Hepatocyte (in vitro differentiated cells): Measurements from ENCODE around the gene TPD52L2.

Experiments used
- EZH2 ChIP-seq: fragments of 200-600 bp; sonication (generic); IDR thresholded peaks from 2 replicates; pipeline ENCODE4 v1.6.1; 2016; ENCODE audit warnings: antibody characterized with exemption, mild to moderate bottlenecking, borderline replicate concordance
- TF ChIP-seq, protein P1 (sequence below): fragments of 200-600 bp; sonication (generic); IDR thresholded peaks from 2 replicates; pipeline ENCODE4 v1.5.1; 2016; ENCODE audit warnings: antibody characterized with exemption, mild to moderate bottlenecking; ENCODE audit not compliant: poor library complexity

DNA sequence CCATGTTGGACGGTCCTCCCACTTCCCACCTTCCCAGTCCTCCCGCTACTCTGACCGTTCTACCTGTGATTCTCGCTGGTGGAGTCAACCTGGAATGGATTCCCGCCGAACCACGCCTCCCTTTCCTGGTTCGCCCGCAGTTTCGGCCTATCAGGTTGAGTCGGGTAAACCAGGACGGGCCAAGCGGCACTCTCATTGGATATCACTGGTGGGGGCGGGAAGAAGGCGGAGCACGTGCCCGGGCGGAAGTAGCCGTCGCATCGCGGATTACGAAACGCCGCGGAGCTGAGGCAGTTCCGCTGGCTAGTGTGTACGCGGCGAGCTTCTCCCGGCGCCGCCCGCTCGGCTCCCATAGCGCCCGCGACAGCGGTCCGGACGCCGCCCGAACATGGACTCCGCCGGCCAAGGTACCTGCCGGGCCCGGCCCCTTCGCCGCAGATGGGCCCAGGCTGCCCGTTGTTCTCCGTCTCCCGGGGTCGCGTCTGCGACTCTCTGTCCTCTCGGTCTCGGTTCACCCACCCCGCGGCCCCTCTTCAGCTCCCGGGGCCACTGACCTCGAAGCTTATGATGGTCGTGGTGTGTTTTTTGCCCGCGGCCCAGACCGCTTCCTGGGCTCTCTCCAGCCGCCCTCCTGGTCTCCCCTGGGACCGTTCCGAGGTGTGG lies at the start of gene TPD52L2:
- TF ChIP-seq EZH2, result no peak
- TF ChIP-seq, protein P1, sequence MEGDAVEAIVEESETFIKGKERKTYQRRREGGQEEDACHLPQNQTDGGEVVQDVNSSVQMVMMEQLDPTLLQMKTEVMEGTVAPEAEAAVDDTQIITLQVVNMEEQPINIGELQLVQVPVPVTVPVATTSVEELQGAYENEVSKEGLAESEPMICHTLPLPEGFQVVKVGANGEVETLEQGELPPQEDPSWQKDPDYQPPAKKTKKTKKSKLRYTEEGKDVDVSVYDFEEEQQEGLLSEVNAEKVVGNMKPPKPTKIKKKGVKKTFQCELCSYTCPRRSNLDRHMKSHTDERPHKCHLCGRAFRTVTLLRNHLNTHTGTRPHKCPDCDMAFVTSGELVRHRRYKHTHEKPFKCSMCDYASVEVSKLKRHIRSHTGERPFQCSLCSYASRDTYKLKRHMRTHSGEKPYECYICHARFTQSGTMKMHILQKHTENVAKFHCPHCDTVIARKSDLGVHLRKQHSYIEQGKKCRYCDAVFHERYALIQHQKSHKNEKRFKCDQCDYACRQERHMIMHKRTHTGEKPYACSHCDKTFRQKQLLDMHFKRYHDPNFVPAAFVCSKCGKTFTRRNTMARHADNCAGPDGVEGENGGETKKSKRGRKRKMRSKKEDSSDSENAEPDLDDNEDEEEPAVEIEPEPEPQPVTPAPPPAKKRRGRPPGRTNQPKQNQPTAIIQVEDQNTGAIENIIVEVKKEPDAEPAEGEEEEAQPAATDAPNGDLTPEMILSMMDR, result no peak
